ENCODE measurements around the gene AKT2. TPM values are rescaled to one million over a fixed set of nuclear protein-coding genes. Genes with fewer than 3 reads are reported as not detected.
A peak's percentile ranks its signal among the peaks of the same experiment; 100 is the strongest.

AKT2 gene
- total and polyA plus RNA-seq, 8 donors = 49.2 to 79.3 (median 55.4) TPM

- Histone ChIP-seq H3K27me3 (no peaks in the 10 kb centered on the region), H3K36me3 (peaks cover 4 to 57% (median 7%) of the 10 kb centered on the region in 3 donors), H3K9me3 (no peaks in the 10 kb centered on the region), H3K4me3 (no peak overlapping the region), H3K4me1 (no peaks in the 10 kb centered on the region), H3K27ac (no peak overlapping the region)
- WGBS, 2 donors = 89 to 92% methylated on average over 13 of the region's 13 CpGs
- ATAC-seq (no peak), FAIRE-seq (no peak), DNase-seq (no peak)
- TF ChIP-seq, protein P1, sequence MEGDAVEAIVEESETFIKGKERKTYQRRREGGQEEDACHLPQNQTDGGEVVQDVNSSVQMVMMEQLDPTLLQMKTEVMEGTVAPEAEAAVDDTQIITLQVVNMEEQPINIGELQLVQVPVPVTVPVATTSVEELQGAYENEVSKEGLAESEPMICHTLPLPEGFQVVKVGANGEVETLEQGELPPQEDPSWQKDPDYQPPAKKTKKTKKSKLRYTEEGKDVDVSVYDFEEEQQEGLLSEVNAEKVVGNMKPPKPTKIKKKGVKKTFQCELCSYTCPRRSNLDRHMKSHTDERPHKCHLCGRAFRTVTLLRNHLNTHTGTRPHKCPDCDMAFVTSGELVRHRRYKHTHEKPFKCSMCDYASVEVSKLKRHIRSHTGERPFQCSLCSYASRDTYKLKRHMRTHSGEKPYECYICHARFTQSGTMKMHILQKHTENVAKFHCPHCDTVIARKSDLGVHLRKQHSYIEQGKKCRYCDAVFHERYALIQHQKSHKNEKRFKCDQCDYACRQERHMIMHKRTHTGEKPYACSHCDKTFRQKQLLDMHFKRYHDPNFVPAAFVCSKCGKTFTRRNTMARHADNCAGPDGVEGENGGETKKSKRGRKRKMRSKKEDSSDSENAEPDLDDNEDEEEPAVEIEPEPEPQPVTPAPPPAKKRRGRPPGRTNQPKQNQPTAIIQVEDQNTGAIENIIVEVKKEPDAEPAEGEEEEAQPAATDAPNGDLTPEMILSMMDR (IDR thresholded peaks at IDR 0.05) = no peak
- intact Hi-C loops (cut with DNase I) = no loop called here
These were observed 38.6 kb upstream of the AKT2 start for GRCh38 chr19:40323705-40324104.

DNA sequence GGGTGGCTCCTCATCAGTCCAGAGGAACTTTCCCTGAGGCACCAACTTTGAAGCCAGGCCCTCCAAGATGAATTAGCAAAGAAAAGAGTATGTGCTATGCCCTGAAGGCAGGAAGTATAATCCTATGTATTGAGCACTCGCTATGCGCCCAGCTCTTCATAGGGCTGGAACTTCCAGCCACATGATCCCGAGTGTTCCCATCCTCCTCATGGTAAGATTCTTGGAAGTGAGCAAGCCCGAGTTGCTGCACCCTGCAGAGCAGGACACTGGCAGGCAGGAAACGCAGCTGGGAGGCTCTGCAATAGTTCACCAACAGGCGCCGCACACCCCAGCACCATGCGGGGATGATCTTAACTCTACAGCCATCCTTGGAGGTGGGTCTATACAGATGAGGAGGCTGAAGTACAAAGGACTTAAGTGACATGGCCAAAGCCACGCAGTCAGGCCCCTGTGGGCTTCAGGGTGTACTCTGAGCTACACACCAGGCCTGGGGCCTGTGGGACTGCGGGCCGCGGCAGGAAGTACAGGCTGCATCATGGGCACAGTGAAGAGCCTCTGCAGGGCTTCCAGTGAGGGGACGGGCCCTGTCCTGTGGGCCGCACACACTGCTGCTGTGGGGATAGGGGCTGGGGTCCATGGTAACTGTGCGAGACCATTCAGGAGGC is 37.9 kb upstream of the AKT2 start:
- no peak for FAIRE-seq
- no peaks in the 10 kb centered on the region for H3K27me3 ChIP-seq
- peak in 1 of 6 donors; percentile 44 for DNase-seq
- WGBS, 2 donors = 91 to 95% methylated on average over 15 of the region's 15 CpGs
- peaks cover 4 to 57% (median 7%) of the 10 kb centered on the region in 3 donors for H3K36me3 ChIP-seq
- H3K4me1 ChIP-seq = no peaks in the 10 kb centered on the region
- no peak overlapping the region for H3K27ac ChIP-seq
- H3K4me3 ChIP-seq = no peak overlapping the region
- TF ChIP-seq, protein P1 (IDR thresholded peaks at IDR 0.05) = no peak
- H3K9me3 ChIP-seq = no peaks in the 10 kb centered on the region
- ATAC-seq = no peak
- intact Hi-C loops (cut with DNase I) = no loop called here

- no peak overlapping the region for H3K4me3 ChIP-seq
- no peaks in the 10 kb centered on the region for H3K9me3 ChIP-seq
- TF ChIP-seq, protein P1 (IDR thresholded peaks at IDR 0.05) = no peak
- H3K27ac ChIP-seq = no peak overlapping the region
- ATAC-seq = no peak
- H3K27me3 ChIP-seq = no peaks in the 10 kb centered on the region
- peaks cover 4 to 57% (median 7%) of the 10 kb centered on the region in 3 donors for H3K36me3 ChIP-seq
- no peak for DNase-seq
- 91 to 92% methylated on average over 7 of the region's 7 CpGs for WGBS, 2 donors
- H3K4me1 ChIP-seq = no peaks in the 10 kb centered on the region
- FAIRE-seq = no peak
- intact Hi-C loops (cut with DNase I) = no loop called here
These were observed 37.1 kb upstream of the AKT2 start for GRCh38 chr19:40322271-40322610.

- WGBS, 2 donors = 90 to 92% methylated on average over 25 to 27 of the region's 27 CpGs
- FAIRE-seq (no peak), DNase-seq (peak in 2 of 6 donors; percentile 40 to 56), ATAC-seq (no peak)
- Histone ChIP-seq H3K27ac (no peak overlapping the region), H3K9me3 (no peaks in the 10 kb centered on the region), H3K4me1 (no peaks in the 10 kb centered on the region), H3K4me3 (no peak overlapping the region), H3K27me3 (no peaks in the 10 kb centered on the region), H3K36me3 (peaks cover 4 to 56% (median 7%) of the 10 kb centered on the region in 3 donors)
- intact Hi-C loops (cut with DNase I) = no loop called here
- TF ChIP-seq, protein P1 (IDR thresholded peaks at IDR 0.05) = no peak
These were observed 36.6 kb upstream of the AKT2 start for GRCh38 chr19:40321566-40322270.

GRCh38 chr19:40321076-40321475 is 35.9 kb upstream of the AKT2 start:
- peak in 1 of 6 donors; percentile 41 for DNase-seq
- H3K27ac ChIP-seq = no peak overlapping the region
- FAIRE-seq = no peak
- H3K27me3 ChIP-seq = no peaks in the 10 kb centered on the region
- no peaks in the 10 kb centered on the region for H3K9me3 ChIP-seq
- no peak overlapping the region for H3K4me3 ChIP-seq
- no peak for ATAC-seq
- H3K4me1 ChIP-seq = no peaks in the 10 kb centered on the region
- WGBS, 2 donors = 96% methylated on average over 18 of the region's 18 CpGs
- TF ChIP-seq, protein P1 (IDR thresholded peaks at IDR 0.05) = no peak
- H3K36me3 ChIP-seq = peaks cover 4 to 50% (median 7%) of the 10 kb centered on the region in 3 donors
- intact Hi-C loops (cut with DNase I) = no loop called here
